Adrenal gland (tissue), 5 donors: ENCODE results near the gene LAMB1.

Experiments
- POLR2A ChIP-seq, 2 donors: fragments of 450-650 bp; IDR thresholded peaks; one replicate each; pipeline ENCODE4 v1.6.1; 2017; ENCODE audit warnings: antibody characterized with exemption in 2 of 2, mild to moderate bottlenecking in 2 of 2, moderate library complexity in 1 of 2
- TF ChIP-seq, protein P1 (sequence below), 6 experiments: fragments of 450-650 bp in 4 of 6; fragments of 200-600 bp in 2 of 6; sonication (generic) in 1 of 6; IDR thresholded peaks; 1 replicate in 5 of 6; 2 replicates in 1 of 6; pipeline versions ENCODE4 v1.5.1 to v1.8.0; 2016 to 2021; ENCODE audit warnings: antibody characterized with exemption in 6 of 6, mild to moderate bottlenecking in 2 of 6, moderate library complexity in 1 of 6
- donor health status: DM: no; HTN: no; CAD: no.

DNA sequence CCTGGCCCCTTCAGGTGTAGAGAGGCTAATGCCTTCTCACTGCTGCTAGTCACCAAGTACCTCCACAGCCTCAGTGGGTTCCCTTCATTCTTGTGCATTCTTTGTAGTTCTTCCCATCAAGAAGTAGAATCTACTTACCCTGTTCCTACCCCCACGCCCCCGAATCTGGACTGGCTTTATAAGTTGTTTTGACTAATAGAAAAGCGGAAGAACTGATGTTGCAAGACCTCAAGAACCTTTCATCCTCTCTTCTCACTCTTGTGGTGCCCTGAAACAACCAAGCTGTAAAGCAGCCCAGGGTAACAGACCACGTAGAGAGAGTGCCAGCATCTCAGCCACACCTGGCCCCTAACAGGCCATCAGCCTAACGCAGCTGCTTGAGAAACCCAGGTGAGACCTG, 23.2 kb upstream of the LAMB1 start:
- TF ChIP-seq, protein P1, sequence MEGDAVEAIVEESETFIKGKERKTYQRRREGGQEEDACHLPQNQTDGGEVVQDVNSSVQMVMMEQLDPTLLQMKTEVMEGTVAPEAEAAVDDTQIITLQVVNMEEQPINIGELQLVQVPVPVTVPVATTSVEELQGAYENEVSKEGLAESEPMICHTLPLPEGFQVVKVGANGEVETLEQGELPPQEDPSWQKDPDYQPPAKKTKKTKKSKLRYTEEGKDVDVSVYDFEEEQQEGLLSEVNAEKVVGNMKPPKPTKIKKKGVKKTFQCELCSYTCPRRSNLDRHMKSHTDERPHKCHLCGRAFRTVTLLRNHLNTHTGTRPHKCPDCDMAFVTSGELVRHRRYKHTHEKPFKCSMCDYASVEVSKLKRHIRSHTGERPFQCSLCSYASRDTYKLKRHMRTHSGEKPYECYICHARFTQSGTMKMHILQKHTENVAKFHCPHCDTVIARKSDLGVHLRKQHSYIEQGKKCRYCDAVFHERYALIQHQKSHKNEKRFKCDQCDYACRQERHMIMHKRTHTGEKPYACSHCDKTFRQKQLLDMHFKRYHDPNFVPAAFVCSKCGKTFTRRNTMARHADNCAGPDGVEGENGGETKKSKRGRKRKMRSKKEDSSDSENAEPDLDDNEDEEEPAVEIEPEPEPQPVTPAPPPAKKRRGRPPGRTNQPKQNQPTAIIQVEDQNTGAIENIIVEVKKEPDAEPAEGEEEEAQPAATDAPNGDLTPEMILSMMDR (IDR thresholded peaks at IDR 0.05), result no peak
- TF ChIP-seq POLR2A (IDR thresholded peaks at IDR 0.05), result no peak
